ENCODE results near the gene MAPKAPK5. TPM values are rescaled to one million over a fixed set of nuclear protein-coding genes. Genes with fewer than 3 reads are reported as not detected.
"Not testable (repeated sequence)": the region's sequence is repeated elsewhere in the genome, so short reads cannot be mapped to it uniquely, and the experiment has no call there.

MAPKAPK5 gene
- total RNA-seq, 1 experiment from 2014 or later = 85.7 TPM

DNA sequence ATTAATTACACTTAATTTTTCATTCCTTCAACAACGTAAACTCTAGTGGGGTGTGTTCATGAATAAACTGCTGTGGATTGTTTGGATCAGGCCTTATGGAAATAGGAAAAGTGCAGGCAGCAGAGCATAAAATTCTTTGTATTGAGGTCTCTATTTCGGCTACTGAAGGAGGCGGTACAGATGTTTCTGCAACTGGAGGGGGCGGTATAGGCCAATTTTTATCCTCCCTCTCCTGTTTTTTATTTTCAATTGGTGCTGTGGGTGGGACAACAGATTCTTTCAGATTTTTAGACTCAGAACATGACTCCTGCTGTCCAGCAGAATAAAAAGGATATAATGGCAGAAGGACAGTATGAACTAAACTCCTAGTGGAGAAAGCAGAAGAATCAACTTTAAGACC, 17.7 kb upstream of the MAPKAPK5 start:
- not testable (repeated sequence) for H3K56ac ChIP-seq (ENCODE audit: insufficient read length, low read depth, low read length); H3K4ac ChIP-seq (ENCODE audit: low read depth, low read length); H2BK120ac ChIP-seq (ENCODE audit: low read depth, low read length, poor library complexity, severe bottlenecking); H2BK20ac ChIP-seq (ENCODE audit: low read depth, low read length, poor library complexity, severe bottlenecking); H2BK15ac ChIP-seq (ENCODE audit: low read depth, low read length); H2BK5ac ChIP-seq (ENCODE audit: insufficient read length, low read length); H3K9me3 ChIP-seq (ENCODE audit: control insufficient read depth, low read depth, low read length); H3K14ac ChIP-seq (ENCODE audit: insufficient read depth, low read length); H3K27ac Mint-ChIP-seq; H3K27ac ChIP-seq (ENCODE audit: insufficient read length, low read depth, low read length); H4K5ac ChIP-seq (ENCODE audit: insufficient read length, low read depth, low read length); H3K36me3 Mint-ChIP-seq (ENCODE audit: insufficient read depth in 1 of 3, low read depth in 3 of 3); H4K20me1 ChIP-seq (ENCODE audit: control insufficient read depth, insufficient read depth, insufficient read length); H2BK12ac ChIP-seq (ENCODE audit: insufficient read length, low read depth, low read length); H2AFZ ChIP-seq (ENCODE audit: low read length); H3K4me1 ChIP-seq (ENCODE audit: insufficient read depth, low read length); H3K23ac ChIP-seq (ENCODE audit: insufficient read length, low read depth, low read length); H3K27me3 Mint-ChIP-seq (ENCODE audit: low read depth); H3K4me2 ChIP-seq (ENCODE audit: insufficient read depth, insufficient read length, low read length); DNase-seq; H3K79me1 ChIP-seq (ENCODE audit: insufficient read depth, low read depth, low read length, poor library complexity, severe bottlenecking); H2AK5ac ChIP-seq (ENCODE audit: insufficient read length, low read length); H3K79me2 ChIP-seq (ENCODE audit: insufficient read depth, low read length); H3K23me2 ChIP-seq (ENCODE audit: insufficient read length, low read depth, low read length, poor library complexity, severe bottlenecking); H3T11ph ChIP-seq (ENCODE audit: low read length); H3K4me3 Mint-ChIP-seq; H4K91ac ChIP-seq (ENCODE audit: insufficient read length, low read depth, low read length); H3K27me3 ChIP-seq (ENCODE audit: insufficient read depth, low read length); H4K8ac ChIP-seq (replicated peaks; ENCODE audit: insufficient read length, low read depth, low read length); H3K9ac ChIP-seq (ENCODE audit: extremely low read depth, insufficient read length, low read length); H3K18ac ChIP-seq (ENCODE audit: insufficient read length, low read depth, low read length)
- WGBS (ENCODE audit: extremely low coverage, insufficient read length, low lambda C conversion rate) = no CpG with 5 or more reads among the region's 4 CpGs
- TF ChIP-seq CTCF (conservative IDR thresholded peaks at IDR 0.05) = peak; percentile 77
- Mint-ChIP-seq H3K4me1 (peaks cover 51% of the 10 kb centered on the region in 2 experiments), H3K9me3 (peaks cover 4 to 13% of the 10 kb centered on the region in 2 experiments; a peak in 3 of 5 replicates)

All from H9 (cell line).